Thymus (tissue), 11 donors: ENCODE measurements around the gene INPP5A. TPM values are rescaled to one million over a fixed set of nuclear protein-coding genes. Genes with fewer than 3 reads are reported as not detected.

Experiments used
- DNase-seq, 9 donors: peaks; one replicate each; pipeline ENCODE4 v3.0.0-alpha.2; 2013; ENCODE audit warnings: low spot score in 9 of 9, low read depth in 6 of 9, missing footprints in 1 of 9
- H3K27ac ChIP-seq, 2 donors: one replicate each; pipeline ENCODE4 v1.5.1; 2013; ENCODE audit warnings: control low read depth in 1 of 2, low read depth in 1 of 2, low read length in 1 of 2, mild to moderate bottlenecking in 1 of 2, moderate library complexity in 1 of 2
- H3K27me3 ChIP-seq, 2 donors: one replicate each; pipeline ENCODE4 v1.5.1; 2013; ENCODE audit warnings: low read length in 1 of 2; ENCODE audit not compliant: control insufficient read depth in 2 of 2, insufficient read depth in 1 of 2
- H3K36me3 ChIP-seq, 2 donors: one replicate each; pipeline ENCODE4 v1.5.1; 2013; ENCODE audit warnings: low read length in 1 of 2, mild to moderate bottlenecking in 1 of 2, moderate library complexity in 1 of 2; ENCODE audit not compliant: control insufficient read depth in 2 of 2, insufficient read depth in 2 of 2
- H3K4me1 ChIP-seq, 2 donors: one replicate each; pipeline ENCODE4 v1.5.1; 2013; ENCODE audit warnings: low read length in 2 of 2; ENCODE audit not compliant: control insufficient read depth in 2 of 2, insufficient read depth in 2 of 2
- H3K4me3 ChIP-seq, 2 donors: one replicate each; pipeline ENCODE4 v1.5.1; 2013; ENCODE audit warnings: low read length in 2 of 2, control low read depth in 1 of 2, mild to moderate bottlenecking in 1 of 2
- H3K9me3 ChIP-seq, 2 donors: one replicate each; pipeline ENCODE4 v1.5.1; 2013; ENCODE audit warnings: low read length in 1 of 2, mild to moderate bottlenecking in 1 of 2; ENCODE audit not compliant: control insufficient read depth in 2 of 2, insufficient read depth in 1 of 2
- WGBS: extraction: QIAGEN DNeasy Blood & Tissue Kit; methylation state at CpG from one replicate; pipeline ENCODE4 v1.1.7; 2013; 5-methylcytosine and 5-hydroxymethylcytosine counted together
- polyA plus RNA-seq: library from polyadenylated mRNA; stranded (reverse); fragments of 200-250 nt; gene quantifications from one replicate; pipeline ENCODE4 v1.2.3, GENCODE V29; 2013
- total RNA-seq: library from RNA; stranded (reverse); fragments of 120-200 nt; gene quantifications from one replicate; pipeline ENCODE4 v1.2.4, GENCODE V29; 2013
- donor health status: healthy.

Gene INPP5A
- total and polyA plus RNA-seq, 2 donors: 11.0 to 14.6 TPM

DNA sequence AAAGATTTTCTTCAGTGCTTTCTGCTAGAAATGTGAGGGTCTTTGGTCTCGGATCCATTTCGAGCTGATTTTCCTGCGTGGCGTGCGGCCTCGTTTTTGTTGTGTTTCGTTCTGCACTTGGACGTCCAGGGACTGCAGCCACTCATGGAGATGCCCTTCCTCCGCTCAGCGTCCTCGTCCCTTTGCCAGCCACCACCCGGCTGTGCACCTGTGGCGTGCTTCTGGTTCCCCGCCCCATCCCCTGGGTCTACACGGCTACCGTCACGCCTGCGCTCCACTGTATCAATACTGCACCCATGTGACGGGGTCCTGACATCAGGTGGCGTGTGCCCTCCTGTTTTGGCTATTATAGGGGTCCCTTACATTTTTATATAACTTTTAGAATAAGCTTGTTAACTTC lies 291.1 kb downstream of the INPP5A start:
- H3K36me3 ChIP-seq: no peaks in the 10 kb centered on the region
- H3K9me3 ChIP-seq: peaks cover 3 to 23% of the 10 kb centered on the region in 2 donors
- H3K4me1 ChIP-seq: no peaks in the 10 kb centered on the region
- no peak overlapping the region for H3K27ac ChIP-seq
- WGBS: 95% methylated on average over 20 of the region's 20 CpGs
- H3K4me3 ChIP-seq: no peak overlapping the region
- peaks cover 0 to 6% of the 10 kb centered on the region in 2 donors for H3K27me3 ChIP-seq
- no peak for DNase-seq

GRCh38 chr10:132829403-132829802 lies 291.8 kb downstream of the INPP5A start:
- 85% methylated on average over 8 of the region's 8 CpGs for WGBS
- H3K9me3 ChIP-seq: peaks cover 3 to 23% of the 10 kb centered on the region in 2 donors
- H3K27me3 ChIP-seq: peaks cover 0 to 7% of the 10 kb centered on the region in 2 donors
- DNase-seq: no peak
- H3K4me3 ChIP-seq: no peak overlapping the region
- H3K4me1 ChIP-seq: no peaks in the 10 kb centered on the region
- no peaks in the 10 kb centered on the region for H3K36me3 ChIP-seq
- no peak overlapping the region for H3K27ac ChIP-seq

- no peaks in the 10 kb centered on the region for H3K4me1 ChIP-seq
- peaks cover 0 to 10% of the 10 kb centered on the region in 2 donors for H3K27me3 ChIP-seq
- H3K27ac ChIP-seq: no peak overlapping the region
- H3K9me3 ChIP-seq: peaks cover 0 to 5% of the 10 kb centered on the region in 2 donors
- WGBS: 77% methylated on average over 30 of the region's 30 CpGs
- no peak for DNase-seq
- H3K36me3 ChIP-seq: no peaks in the 10 kb centered on the region
- no peak overlapping the region for H3K4me3 ChIP-seq
These were observed 294.8 kb downstream of the INPP5A start for GRCh38 chr10:132832186-132832969.

Other genes with a start within 250 kb of the INPP5A start
- 18.2 TPM for gene STK32C, start 229.8 kb upstream of the INPP5A start, total RNA-seq
- gene STK32C, start 229.8 kb upstream of the INPP5A start, polyA plus RNA-seq: 18.7 TPM
- gene LRRC27, start 205.6 kb upstream of the INPP5A start, total RNA-seq: 7.6 TPM
- 8.7 TPM for gene LRRC27, start 205.6 kb upstream of the INPP5A start, polyA plus RNA-seq
- gene PWWP2B, start 140.6 kb upstream of the INPP5A start, total RNA-seq: 5.1 TPM
- 9.8 TPM for gene PWWP2B, start 140.6 kb upstream of the INPP5A start, polyA plus RNA-seq
- gene NKX6-2, start 248.4 kb downstream of the INPP5A start, total RNA-seq: 0.09 TPM
- gene NKX6-2, start 248.4 kb downstream of the INPP5A start, polyA plus RNA-seq: 0.16 TPM